NCI-H2227 treated with DMSO at 0.1 percent for 48 hours (cell line): ENCODE data around the gene TMEM72.

Experiments used
- DNase-seq: peaks from one replicate; lab custom pipeline; 2025; lab: John Stamatoyannopoulos, UW

Gene TMEM72

DNA sequence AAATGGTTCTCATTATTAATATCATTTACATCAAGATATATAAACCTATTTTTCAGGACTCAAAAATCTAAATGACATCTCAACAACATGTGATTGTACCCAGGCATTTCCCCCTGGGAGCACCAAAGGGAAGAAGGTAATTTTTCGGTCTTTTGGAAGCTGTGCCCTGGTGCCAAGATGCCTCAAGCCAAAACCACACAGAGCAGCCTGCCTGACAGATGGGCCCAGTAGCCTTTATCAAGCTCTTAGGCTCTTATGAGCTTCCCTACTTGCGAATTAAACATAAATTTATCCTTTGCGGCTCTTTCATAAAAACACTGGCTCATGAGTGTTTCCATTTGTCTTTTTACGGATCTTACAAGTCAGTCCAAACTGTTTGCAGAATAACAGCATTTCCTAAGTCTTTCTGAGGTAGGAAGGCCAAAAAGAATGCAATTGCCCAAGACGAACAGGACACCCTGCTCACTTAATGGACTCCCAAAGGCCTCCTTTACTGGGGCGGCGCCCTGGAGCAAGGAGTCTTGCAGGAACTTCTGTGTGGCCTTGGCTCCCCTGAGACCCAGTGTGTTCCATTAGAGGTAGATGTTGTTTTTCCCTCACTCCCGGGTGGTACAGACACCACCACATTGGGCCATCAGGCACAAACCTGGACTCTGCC, 44.4 kb downstream of the TMEM72 start:
- no peak for DNase-seq

DNA sequence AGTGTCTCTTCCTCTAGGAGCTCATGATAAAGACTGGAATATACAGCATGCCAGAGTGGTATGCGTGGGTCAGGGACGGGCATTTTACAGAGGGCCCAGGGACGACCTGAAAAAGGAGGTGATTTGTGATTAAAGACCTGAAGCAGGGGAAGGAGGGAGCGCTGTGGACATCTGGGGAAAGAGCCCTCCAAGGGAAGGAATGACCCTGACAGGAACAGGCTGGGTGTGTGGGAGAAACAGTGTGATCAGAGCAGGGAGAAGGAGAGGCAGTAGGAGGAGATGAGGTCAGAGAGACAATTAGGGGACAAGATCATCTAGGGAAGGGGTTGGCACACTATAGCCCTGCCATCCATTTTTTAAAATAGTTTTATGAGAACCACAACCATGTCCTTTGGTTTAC, 45.1 kb downstream of the TMEM72 start:
- DNase-seq, result no peak

DNA sequence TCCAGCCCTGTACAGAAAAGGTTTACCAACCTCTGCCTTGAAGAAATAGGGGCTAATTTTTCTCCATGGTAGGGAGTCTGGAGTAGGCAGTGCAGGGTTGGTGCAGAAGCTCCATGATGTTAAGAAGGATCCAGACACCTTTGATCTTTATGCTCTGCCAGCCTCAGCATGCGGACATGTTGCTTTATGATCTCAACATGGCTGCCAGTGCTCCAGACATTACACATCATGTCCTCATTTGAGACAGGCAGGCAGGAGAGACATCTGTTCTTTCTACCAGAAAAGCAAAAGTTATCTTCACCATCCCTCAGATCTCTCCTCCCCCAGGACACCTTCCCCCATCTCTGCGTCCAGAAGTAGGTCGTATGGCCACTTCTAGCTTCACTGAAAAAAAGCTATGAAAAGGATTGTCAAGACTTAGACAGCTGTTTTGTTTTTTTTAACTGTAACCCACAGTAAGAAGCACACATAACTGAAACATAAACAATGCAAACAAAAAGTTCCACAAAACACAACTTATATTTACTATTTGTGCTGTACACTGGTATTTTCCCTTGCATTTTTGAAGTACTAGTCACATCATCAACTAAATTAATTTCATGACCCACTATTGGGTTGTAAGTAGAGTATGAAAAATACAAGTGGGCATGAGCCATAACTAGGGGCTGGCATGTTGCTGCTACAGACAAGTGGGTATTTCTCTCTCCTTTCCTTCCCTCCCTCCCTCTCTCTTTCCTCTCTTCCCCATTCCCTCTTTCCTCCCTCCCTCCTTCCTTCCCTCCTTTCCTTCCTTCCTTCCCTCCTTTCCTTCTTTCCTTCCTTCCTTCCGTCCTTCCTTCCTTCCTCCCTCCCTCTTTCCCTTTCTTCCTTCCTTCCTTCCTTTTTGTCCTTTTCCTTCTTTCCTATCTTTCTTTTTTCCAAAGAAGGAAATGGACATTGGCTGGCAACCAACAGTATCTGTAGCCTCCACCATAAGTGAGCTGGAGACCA, 45.9 kb downstream of the TMEM72 start:
- no peak for DNase-seq

DNA sequence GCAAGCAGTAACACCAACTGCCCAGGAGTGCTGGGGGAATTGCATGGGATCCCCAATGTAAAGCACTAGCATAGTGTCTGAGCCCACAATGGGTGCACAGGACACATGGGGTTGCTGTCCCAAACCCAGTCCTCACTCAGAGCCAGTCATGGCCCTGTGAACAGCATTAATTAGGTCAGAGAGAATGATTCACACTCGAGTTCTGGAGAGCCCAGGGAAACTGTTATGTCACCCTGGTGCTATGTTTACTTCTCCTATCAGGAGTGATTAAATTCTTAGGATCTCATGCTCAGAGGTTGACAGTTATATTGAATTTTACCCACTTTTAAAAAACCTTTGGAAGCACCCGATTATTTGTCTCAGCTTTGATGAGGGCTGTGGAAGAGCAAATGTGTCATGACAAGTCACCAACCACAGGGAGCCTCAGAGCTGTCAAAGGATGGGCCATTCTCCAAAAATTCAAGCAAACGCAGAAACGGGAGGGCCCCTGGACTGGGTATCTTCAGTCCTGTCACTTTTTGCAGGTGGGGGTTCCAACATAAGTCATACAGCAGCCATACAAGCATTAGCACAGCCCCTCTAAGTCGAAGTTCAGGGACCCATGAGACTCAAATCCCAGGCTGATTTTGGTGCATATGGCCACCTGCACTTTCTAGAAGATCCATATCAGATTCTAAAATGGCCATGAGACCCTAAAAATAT, 47.2 kb downstream of the TMEM72 start:
- DNase-seq, result no peak

DNA sequence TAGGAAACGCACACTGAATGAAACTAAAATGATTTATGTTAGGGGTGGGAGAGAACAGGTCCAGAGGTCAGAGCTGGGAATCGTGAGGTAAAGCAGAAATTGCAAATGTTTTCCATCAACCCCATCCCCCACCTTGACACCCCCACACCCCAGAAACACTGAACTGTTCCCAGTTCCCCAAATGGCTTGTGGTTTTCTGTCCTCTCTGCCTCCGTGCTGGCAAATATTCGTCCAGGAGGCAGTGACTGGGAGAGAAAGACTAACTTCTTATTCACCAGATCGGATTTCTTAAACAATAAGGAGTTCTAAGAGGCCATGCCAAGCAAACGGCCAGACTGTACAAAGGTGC, 47.7 kb downstream of the TMEM72 start:
- no peak for DNase-seq

DNA sequence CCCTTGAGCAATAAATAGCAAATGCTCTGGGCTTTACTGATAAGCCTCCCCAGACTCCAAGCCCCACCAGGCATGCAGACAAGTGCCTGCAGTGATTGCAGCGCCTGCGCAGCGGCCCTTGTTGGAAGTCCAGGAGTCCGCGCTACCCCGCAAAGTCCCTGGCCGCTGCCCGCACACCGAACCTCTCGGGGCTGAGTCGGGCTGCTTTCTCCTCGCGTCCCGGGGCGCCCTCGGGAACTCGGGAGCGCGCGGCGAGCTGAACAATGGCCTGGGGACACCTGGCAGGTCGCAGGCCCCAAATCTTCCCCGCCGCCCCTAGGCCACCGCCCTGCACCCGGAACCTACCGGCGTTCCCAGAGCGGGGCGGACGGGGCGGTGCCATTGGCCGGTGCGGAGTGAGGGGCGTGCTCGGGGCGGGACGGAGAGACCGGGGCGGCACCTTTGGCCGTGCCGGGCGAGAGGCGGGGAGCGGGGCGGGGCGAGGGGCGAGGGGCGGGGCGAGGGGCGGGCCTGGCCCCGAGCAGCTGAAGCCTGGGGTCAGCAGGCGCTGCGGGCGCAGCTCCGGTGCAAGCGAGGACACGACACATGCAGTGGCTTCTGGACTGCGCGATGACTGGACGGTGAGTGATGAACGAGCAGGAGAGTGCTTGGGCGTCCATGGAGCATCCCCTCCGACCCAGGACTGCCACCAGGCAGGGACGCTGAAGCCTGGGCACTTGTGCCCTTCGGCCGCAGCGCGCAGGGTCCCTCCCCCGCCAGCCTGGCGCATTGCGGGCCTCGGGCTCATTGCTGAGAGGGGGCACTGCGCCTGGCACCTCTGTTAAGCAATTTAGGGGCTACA, 48.3 kb downstream of the TMEM72 start, which contains the start of gene RASSF4:
RASSF4 (plus strand) TSS at position 556 of the 841 bp plus-strand sequence. CDS start 10,401 bp downstream, outside the sequence.
- peak; percentile 70 for DNase-seq

DNA sequence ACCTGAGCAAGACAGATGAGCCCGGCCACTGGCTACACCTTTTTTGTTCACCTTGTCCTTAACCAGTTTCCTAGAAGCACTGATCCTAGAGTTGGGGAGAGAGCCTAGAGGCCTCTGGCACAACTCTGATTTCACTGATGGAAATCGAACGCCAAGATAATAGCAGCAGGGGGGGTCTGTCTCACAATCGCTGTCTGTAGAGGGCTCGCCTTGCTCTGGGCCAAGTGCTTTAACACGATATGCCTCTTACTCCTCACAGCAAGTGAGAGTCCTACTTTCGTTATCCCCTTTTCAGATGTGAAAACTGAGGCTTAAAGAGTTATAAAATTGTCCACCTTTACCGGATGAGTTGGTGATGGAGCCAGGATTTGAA, 48.9 kb downstream of the TMEM72 start:
- no peak for DNase-seq

DNA sequence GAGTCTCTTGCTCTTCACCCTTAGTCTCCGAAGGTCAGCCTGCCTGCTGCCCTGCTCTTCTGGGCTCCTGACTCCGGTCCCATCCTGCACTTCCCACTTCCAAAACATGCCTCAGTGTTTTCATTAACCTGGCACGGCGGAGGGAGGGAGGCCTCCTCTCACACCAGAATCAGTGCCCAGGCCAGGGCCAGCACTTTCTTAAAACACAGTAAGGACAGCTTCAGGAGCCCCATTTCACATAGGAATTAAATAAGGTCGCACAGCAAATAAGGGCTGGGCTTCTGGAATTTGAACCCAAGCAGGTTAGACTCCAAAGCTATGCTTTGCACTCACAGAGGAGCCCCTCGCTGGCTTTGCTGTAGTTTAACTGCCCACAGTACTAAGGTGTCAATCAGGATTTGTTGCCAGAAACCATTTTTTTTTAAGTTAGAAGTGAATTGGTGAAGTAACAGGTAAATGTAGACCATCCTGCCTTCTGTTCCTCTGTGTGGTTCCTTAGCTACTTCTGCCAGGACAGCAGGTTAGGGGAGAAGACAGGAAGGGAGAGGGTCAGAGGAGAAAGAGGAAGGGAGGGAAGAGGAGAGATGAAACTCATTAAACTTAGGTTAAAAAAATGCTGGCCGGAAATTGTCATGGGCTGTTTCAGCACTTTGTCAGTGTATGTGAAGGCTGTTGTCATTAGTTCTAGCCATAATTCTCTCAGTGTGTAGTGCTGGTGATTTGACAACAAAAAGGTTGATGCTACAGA, 49.5 kb downstream of the TMEM72 start:
- no peak for DNase-seq

DNA sequence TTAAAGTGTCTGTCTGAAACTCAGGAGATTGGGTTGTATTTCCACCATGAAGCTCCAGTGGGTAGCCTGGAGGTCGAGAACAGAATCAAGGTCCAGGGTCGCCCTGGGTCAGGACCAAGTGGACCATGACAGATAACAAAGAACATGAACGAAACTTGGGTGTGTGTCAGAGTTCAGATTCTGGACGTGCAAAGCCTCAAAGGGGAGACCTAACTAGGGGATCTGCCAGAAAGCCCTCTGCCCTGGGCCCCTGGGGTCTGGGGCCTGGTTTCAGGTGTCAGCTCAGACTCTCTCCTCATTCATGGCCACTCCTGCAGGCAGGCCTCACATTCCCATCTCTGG, 50.1 kb downstream of the TMEM72 start:
- no peak for DNase-seq

DNA sequence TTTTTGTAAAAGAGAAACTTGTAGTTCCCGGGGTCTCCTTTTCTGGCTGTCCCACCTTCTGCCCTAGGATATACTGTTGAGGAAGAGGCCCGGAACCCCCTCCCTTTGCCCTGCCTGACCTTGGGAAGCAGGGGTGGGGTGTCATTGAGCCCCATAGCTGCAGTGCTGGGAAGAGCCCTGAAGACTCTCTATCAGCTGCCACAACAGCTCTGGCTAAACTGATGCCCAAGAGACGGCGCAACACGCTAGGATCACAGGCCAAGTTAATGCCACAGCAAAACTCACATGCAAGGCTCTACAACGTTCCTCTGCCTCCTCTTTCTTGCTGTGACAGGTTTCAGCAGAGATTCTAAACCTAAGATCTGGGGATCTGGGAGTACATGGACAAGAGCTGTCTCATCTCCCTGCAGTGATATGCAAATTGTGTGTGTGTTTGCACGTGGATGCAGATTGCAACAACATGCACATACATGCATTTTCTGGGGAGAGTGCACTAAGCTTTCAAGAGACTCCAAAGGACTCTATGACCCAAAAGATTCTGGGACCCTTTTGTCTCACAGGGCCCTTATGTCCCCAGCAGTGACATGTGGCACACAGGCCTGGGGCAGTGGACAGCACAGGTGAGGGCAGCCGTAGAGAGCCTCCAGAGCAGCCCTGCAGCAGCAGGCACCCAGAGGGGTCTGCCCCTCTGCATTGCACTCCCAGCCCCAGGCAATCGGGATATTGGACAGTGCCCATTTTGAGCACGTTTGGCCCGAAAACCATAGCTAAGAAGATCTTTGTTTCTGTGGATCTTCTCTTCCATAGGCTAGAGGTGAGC, 51.0 kb downstream of the TMEM72 start:
- DNase-seq, result no peak

DNA sequence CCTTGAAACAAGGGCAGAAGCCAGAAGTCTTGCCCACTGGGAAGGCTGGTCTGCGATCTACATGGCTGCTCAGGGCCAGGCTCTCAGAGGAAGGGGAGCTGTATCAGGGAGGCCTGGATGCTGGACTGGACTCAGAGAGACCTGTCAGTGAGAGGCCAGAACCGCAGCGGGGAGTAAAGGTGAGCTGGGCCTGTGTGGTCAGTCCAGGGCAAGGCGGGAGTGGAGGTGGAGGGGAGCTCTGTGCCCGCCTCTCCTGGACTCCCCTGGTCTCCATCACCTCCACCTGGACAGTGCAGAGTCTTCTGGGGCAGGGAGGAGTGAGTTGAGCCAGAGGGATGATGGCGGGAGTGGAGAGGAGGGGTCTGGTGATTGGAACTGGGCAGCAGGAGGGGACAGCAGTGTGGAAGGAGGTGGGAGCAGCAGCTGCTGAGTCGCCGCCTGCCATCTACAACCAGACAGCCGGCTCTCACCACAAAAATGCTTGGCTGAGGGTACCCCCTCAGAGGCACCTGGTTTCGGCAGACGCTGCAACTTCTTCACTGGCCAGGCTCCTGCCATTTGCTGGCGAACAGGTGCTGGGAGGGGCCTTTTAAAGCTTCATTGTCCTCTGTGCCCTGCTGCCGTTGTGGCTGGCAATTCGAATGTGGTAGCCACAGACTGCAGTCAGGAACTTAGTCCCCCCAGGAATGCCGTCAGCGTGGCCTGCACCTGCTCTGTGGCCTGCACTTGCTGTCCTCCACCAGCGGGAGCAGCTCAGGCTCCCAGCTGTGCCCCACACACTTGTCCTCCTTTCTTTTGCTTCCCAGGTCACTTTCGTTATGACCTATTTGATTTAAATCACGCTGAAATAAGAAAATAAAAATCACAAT, 52.0 kb downstream of the TMEM72 start:
- DNase-seq, result no peak

DNA sequence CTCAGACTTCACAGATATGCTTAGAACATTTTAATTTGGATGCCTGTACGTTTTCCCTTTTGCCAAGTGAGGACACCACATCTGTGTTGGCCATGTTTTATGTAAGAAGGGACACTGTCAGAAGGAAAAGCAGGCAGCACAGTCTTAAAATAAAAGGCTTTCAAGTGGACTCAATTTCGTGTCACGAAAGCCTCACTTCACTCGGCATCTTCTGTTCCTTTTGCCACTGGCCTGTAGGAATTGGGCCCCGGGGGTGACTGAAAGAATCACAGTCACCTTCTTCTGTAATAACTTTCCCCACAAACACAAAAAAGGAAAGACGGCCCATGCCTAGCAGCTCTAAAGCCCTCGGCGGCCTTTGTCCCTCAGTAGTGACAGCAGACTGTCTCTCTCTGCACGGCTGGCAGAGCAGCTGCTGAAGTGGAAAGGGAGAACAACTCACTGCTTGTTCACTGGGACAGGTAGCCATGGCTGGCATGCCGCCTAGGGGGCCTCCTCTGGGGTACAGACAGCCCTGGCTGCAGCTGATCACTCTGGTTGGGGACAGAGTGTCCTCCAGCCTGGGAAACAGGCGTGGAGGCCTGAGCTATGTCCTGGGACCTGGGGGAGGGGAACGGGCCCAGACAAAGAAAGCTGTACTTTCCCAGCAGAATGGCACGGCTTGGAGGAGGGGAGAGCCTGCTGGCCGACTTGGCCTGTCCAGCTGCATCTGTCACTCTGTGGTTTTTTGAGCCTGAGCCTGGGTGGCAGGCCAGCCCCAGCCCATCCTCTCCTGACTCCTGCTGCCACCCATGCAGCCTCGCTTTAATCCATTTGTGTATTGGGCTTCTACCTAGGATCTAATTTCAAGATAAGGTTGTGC, 52.9 kb downstream of the TMEM72 start:
- no peak for DNase-seq

DNA sequence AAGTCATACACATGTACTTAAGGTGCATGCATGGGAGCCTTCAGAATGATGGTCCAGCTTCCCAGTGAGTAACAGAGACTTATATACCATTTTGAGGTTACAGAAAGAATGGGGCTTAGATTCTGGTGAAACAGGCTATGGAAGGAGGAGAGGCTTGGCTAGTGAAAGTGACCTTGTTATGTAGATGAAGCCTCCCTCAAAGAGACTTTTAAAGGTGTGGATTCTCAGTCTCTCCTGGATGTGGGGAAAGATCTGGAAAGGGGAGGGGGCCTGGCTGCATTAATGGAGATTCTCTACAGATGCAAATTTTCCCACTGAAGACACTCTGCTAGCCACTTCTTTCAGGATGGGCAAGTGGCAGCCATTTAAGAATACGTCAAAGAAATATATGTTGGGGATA, 54.0 kb downstream of the TMEM72 start:
- no peak for DNase-seq

DNA sequence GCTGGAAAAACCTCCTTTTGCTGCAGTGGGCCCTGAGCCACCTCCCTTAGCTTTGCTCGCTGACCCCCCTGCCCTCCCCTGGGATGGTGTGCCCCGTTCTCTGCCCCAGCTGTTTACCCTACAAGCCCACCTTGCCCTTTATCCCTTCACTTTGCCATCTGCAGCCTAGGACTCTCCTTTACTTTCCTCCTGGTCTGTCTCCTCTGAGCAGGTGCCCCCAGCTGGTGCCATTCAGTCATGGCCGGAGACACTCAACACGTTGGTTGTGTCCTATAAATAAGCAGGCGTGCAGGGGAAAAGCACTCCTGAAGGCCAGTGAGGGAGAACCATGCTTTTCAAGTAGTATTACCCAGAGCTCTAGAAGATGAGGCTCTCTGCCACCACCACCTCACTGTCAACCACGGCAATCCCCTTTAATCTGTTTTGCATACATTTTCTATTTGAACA, 54.5 kb downstream of the TMEM72 start:
- DNase-seq, result no peak

DNA sequence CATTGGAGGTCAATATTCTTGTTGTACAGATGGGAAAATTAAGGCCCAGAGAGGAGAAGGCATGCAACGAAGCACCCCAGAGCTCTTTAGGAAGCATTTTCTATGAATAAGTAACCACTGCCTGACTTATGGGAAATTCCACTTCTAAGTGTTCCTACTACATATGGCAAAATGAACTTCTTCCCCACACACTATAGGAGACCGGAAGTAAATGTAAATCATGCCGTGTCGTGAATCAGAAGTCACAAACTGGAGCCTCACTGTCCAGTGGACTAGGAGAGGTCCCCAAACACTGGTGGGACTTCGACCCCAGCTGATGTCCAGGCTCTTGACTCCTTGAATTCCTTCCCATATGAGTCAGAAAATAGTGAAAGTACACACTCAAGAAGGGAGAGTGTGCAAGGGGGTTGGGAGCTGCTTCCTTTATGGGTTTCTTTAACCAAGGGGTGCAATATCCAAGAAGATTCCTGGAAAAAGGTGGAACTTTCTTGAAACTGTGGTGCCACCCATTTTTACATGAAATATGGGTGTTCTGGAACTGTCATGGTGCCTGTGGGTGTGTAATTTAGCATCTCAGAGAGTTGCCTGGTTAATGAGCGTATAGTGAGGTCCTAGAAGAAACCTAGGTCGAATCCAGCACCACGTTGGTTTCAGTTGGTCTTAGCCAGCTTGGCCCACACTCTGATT, 55.1 kb downstream of the TMEM72 start:
- DNase-seq, result no peak

DNA sequence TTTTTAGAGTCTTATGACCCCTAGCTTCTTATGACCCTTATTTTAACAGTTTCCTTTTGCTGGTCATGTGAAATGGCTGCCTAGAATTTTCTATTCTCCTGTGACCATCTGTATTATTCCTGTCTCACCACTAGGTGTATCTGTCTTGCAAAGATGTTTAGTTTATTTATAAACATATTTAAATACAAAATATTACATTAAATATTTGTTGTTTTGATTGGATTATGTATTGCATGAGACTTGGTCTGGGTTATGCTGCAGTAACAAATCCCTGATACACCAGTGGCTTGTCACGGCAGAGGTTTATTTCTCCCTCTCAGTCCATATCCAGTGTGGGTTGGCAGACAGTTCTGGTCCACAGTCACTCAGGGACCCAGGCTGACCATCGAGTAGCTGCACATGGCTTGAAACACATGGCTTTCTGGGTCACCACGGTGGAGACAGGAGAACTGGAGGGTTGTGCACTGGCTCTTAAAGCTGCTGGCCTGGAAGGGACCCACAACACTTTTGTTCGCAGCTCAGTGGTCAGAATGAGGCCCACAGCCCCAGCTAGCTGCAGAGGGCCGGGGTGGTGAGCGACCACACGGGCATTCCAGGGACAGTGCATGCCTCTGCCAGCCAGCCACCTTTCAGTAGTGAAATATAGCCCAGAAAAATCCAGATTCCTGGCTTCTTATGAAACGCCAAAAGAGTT, 55.8 kb downstream of the TMEM72 start:
- DNase-seq, result no peak

DNA sequence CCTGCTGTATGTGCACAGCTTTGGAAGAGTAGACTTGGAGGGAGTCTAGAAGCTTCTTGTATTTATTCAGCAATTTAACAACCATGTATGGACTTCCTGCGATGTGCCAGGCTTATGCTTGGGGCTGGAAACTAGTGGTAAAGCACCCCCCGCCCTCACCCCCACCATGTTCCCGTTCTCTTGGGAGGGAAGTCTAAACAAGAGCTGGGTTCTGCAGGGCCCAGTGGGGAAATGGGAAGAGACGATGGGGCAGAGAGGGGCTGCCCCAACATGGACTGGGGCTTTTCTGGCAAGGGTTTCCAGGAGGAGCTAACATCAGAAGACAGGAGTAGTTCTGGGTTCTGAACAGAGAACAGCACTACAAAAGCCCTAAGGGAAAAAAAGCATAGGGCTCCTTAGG, 56.5 kb downstream of the TMEM72 start:
- no peak for DNase-seq
